Eye (tissue), 1 donor: ENCODE data around the gene PTGS2.
"Not testable (repeated sequence)": the region's sequence is repeated elsewhere in the genome, so short reads cannot be mapped to it uniquely, and the experiment has no call there.

Experiments
- DNase-seq: peaks from one replicate; pipeline ENCODE4 v3.0.0-alpha.2; 2015

The PTGS2 gene

GRCh38 chr1:186669784-186670183, 10.4 kb downstream of the PTGS2 start:
- not testable (repeated sequence) for DNase-seq

GRCh38 chr1:186664217-186664616, 16.0 kb downstream of the PTGS2 start:
- not testable (repeated sequence) for DNase-seq

GRCh38 chr1:186662752-186663151, 17.5 kb downstream of the PTGS2 start:
- no peak for DNase-seq

- no peak for DNase-seq
Observed at GRCh38 chr1:186659890-186660341, 20.3 kb downstream of the PTGS2 start.

GRCh38 chr1:186658999-186659398, 21.2 kb downstream of the PTGS2 start:
- no peak for DNase-seq

DNA sequence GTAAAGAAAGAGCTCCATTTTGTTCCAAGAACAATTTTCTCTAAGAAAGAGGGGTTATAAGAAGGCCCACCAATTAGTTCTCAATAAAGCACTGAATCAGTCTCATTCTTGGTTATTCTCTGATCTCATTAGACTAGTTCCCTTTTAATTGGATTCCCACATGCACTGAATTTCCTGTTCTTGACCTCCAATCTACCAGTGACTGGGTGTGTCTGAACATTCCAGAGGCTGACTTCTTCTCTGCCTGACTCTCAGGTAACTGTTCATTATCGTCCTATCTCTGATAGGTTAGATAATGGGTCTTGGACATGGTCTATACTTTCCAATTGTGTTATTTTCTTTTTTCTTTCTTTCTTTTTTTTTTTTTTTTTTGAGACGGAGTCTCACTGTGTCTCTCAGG, 22.7 kb downstream of the PTGS2 start:
- no peak for DNase-seq

- no peak for DNase-seq
Observed at GRCh38 chr1:186655876-186656275, 24.3 kb downstream of the PTGS2 start.

DNA sequence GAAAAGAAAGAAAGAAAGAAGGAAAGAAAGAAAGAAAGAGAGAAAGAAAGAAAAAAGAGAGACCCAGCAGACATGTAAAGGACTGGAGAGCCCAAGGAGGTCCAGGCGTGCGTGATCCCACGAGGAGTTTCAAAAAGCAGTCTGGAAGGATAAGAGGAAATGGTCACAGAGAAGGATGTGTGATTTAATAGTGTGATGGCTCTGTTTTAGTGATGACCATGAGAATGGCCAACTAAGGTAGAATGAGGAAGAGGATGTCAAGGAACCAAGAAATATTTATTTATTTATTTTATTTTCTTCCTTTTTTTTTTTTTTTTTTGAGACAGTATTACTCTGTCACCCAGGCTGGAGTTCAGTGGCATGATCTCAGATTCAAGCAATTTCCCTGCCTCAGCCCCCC, 25.5 kb downstream of the PTGS2 start:
- no peak for DNase-seq

GRCh38 chr1:186653312-186653711, 26.9 kb downstream of the PTGS2 start:
- no peak for DNase-seq

- no peak for DNase-seq
Observed at GRCh38 chr1:186648613-186649012, 31.6 kb downstream of the PTGS2 start.

DNA sequence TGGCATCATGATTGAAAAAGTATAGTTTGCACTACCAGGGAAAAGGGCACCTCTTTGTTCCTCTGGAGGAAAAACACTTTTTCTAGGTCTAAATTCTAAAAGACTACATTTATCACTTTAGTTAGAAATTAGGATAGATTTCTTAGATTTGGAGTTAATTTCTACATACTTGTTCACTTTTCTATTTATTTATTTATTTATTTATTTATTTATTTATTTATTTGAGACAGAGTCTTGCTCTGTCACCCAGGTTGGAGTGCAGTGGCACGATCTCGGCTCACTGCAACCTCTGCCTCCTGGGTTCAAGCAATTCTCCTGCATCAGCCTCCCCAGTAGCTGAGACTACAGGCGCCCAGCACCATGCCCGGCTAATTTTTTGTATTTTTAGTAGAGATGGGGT, 32.2 kb downstream of the PTGS2 start:
- DNase-seq = not testable (repeated sequence)

DNA sequence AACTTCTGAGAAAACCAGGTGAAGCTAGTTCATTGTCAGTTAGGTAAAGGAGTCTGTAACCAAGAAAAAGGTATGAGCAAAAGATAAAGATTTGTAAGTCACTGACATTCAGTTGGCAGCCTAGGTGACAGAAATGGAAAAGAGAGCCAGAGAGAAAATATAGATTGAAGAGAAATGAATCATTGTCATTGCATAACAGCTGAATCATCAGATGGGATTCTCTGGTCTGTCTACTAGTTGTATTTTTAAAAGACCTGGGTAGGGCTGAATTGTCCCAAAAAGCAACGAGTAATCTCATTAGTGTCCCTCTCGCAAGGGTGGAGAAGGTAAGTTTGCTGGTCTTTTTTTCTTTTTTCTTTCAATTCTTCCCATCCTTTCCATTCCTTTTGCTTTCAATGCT, 36.6 kb downstream of the PTGS2 start:
- no peak for DNase-seq

- DNase-seq = not testable (repeated sequence)
Observed at GRCh38 chr1:186637567-186637966, 42.7 kb downstream of the PTGS2 start.

GRCh38 chr1:186636786-186637185, 43.4 kb downstream of the PTGS2 start:
- DNase-seq = no peak

DNA sequence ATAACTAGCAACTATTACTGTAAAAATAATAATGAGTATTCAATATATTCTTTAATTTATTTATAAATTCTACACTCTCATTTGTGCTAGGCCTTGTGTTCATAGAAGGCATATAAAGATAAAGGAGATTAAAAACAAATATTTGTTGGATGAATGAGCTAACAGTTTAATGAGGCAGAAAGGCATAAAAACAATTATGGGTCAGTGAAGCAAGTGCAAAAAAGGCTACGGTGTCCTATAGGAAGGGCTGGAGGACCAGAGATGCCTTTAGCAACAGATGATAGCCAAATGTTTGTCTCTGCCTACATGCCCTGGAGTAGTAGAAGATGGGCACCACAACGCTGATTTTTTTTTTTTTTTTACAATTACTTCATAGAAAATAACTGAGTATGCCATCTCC, 45.7 kb downstream of the PTGS2 start:
- peak; percentile 30 for DNase-seq

DNA sequence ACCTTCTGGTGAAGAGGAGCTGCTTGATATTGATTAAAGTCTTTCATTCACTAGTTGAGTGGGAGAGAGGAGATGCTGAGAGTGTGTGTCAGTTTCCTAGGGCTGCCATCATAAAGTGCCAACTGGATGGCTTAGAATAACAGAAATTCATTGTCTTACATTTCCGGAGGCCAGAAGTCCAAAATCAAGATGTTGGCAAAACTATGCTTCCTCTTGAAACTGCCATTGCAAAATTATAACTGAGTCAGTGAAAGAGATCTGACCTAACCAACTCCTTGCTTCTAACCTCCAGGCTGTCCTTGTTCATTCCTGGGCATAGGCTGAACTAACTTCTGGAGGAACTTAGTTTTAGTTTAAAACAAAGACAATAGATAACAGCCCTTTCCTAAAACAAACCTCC, 47.1 kb downstream of the PTGS2 start:
- DNase-seq = no peak

GRCh38 chr1:186629341-186629740, 50.9 kb downstream of the PTGS2 start:
- no peak for DNase-seq

DNA sequence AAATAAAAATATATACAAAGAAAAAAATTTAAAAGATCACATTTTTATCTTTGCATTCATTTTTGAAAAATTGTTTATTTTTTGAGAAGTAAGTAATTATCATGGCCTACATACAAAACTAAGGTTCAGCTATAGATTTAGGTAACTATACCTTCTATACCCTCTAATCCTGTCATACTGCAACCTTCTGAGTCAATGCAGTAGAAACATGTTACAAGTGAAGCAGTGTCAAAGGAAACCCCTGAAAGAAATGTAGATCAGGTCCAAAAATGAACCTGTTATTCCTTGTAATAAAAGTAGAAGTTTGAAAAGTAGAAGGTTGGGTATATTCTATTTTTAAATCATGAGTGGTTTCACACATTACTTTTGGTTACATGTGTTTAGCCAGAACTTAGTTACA, 51.3 kb downstream of the PTGS2 start:
- DNase-seq = no peak

DNA sequence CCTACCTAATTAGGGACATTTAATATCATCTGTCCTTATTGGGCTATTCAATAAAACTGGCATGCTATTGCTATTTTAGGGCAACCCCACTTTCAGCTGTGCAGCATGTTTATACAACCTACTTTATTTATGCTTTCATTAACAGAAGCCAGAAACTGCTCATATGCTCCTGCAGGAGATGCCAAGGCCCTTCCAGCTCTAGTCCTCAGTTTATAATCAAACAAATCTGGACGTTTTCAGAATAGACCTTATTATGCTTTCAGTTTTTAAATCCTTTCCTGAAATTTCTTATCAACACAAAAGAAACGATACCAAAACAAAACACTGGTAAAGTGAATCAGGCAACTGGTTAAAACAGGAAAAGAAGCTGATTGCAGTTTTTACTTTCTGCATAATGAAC, 53.2 kb downstream of the PTGS2 start:
- no peak for DNase-seq

- DNase-seq = no peak
Observed at GRCh38 chr1:186626356-186626932, 53.8 kb downstream of the PTGS2 start.

- DNase-seq = no peak
Observed at GRCh38 chr1:186623551-186623950, 56.7 kb downstream of the PTGS2 start.
